Measurements from ENCODE around the gene DCUN1D3. TPM values are rescaled to one million over a fixed set of nuclear protein-coding genes. Genes with fewer than 3 reads are reported as not detected.

Gene DCUN1D3
- total RNA-seq, 2 donors from 2014 or later: 7.2 to 16.5 TPM

DNA sequence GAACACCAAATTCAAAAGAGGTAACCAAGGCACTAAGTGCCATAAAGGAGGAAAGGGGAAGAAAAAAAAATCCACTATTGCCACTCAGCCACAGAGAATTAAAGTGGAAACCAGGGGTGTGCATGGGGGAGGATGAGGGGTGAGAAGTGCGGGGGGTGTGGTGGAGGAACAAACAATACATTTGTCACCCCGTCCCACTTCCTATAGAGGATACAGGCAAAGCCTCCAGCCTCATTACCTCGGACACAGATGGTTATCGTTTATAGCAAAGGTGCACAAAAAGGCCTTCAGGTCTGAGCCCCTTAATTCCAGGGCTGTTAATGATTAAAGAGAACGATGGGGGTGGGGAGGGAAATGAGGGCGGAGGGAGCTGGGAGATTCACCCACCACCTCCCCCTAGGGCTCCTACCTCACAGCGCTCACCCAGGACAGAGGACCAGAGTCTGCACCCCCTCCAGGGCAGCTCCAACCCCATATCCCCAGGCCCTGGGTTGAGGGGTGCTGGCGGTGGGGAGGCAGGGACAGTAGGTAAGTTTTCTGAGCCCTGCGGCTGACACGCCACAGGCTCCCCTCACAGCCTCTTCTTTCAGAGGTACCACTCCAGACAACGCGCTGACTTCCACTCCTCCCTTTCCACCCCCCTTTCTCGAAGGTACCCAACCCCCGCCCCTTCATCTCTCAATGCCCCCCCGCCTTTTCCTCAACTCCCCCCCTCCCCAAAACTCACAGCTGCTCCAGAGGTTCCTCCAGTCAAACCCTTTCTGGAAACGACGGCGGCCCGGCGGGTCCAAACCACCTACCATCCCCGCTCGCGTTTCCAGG lies 470 bp downstream of the DCUN1D3 start:
- intact Hi-C loops (cut with DNase I): loop anchor here (5.0 kb wide), 1 partner anchor 47 kb away; no protein-coding TSS in a partner anchor
- H3K27ac ChIP-seq: peak overlapping the region; percentile 97
- H3K36me3 ChIP-seq: no peaks in the 10 kb centered on the region
- no peaks in the 10 kb centered on the region for H3K27me3 ChIP-seq (replicated peaks; ENCODE audit: insufficient read depth)
- no peaks in the 10 kb centered on the region for H3K9me3 ChIP-seq
- TF ChIP-seq POLR2AphosphoS5 (IDR thresholded peaks at IDR 0.05) (no peak), POLR2A (IDR thresholded peaks at IDR 0.05) (no peak)
- TF ChIP-seq, protein P1, sequence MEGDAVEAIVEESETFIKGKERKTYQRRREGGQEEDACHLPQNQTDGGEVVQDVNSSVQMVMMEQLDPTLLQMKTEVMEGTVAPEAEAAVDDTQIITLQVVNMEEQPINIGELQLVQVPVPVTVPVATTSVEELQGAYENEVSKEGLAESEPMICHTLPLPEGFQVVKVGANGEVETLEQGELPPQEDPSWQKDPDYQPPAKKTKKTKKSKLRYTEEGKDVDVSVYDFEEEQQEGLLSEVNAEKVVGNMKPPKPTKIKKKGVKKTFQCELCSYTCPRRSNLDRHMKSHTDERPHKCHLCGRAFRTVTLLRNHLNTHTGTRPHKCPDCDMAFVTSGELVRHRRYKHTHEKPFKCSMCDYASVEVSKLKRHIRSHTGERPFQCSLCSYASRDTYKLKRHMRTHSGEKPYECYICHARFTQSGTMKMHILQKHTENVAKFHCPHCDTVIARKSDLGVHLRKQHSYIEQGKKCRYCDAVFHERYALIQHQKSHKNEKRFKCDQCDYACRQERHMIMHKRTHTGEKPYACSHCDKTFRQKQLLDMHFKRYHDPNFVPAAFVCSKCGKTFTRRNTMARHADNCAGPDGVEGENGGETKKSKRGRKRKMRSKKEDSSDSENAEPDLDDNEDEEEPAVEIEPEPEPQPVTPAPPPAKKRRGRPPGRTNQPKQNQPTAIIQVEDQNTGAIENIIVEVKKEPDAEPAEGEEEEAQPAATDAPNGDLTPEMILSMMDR (IDR thresholded peaks at IDR 0.05): no peak
- no peaks in the 10 kb centered on the region for H3K4me1 ChIP-seq (replicated peaks)
- H3K4me3 ChIP-seq: peak overlapping the region; percentile 57 to 73
- under 1% methylated on average over 22 of the region's 23 CpGs for WGBS
- DNase-seq (ENCODE audit: low spot score): no peak

DNA sequence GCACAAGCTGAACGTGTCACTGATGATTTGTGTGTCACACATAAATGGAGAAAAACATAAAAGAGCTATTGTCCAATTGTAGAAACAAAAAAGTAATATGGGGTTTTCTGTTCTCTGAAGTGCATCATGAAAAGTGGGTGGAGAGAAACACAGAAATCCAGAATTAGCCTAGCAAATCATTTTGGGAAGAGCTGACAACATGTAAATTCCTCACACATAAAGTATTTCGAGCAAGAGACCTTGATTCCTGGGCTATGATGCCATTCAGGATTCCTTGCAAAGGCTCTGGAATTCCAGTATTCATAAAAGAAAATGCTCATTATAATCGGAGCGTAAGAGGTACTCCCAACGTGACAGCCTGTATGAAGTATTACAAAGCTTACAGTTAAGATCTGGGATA lies 1.1 kb downstream of the DCUN1D3 start:
- Histone ChIP-seq H3K36me3 (no peaks in the 10 kb centered on the region), H3K27ac (peak overlapping the region; percentile 97), H3K27me3 (replicated peaks; ENCODE audit: insufficient read depth) (no peaks in the 10 kb centered on the region), H3K9me3 (no peaks in the 10 kb centered on the region), H3K4me1 (replicated peaks) (no peaks in the 10 kb centered on the region), H3K4me3 (peak overlapping the region in 1 of 2 donors; percentile 57)
- intact Hi-C loops (cut with DNase I): no loop called here
- no peak for DNase-seq (ENCODE audit: low spot score)
- TF ChIP-seq POLR2A (IDR thresholded peaks at IDR 0.05): no peak
- no peak for TF ChIP-seq POLR2AphosphoS5 (IDR thresholded peaks at IDR 0.05)
- TF ChIP-seq, protein P1 (IDR thresholded peaks at IDR 0.05): no peak
- WGBS: 7% methylated on average over 5 of the region's 5 CpGs

DNA sequence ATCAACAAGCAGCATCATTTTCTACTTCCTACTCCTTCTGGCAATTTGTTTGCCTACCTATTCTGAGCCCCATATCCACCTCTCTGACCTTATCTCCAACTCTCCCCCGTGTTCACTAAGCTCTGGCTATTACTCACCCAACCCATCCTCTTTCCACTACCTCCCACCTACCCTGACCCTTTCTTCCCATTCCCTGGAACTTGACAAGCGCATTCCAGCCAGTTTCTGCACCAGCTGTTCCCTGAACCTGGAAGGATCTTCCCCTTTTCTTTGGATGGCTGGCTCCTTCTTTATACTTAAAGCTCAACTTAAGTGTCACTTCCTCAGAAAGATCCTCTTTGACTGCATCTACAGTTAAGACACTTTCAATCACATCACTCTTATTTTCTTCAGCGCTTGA lies 2.2 kb downstream of the DCUN1D3 start:
- Histone ChIP-seq H3K4me1 (replicated peaks) (no peaks in the 10 kb centered on the region), H3K27me3 (replicated peaks; ENCODE audit: insufficient read depth) (no peaks in the 10 kb centered on the region), H3K27ac (no peak overlapping the region), H3K9me3 (no peaks in the 10 kb centered on the region), H3K36me3 (no peaks in the 10 kb centered on the region), H3K4me3 (no peak overlapping the region)
- intact Hi-C loops (cut with DNase I): no loop called here
- DNase-seq (ENCODE audit: low spot score): no peak
- TF ChIP-seq, protein P1 (IDR thresholded peaks at IDR 0.05): no peak
- no peak for TF ChIP-seq POLR2AphosphoS5 (IDR thresholded peaks at IDR 0.05)
- TF ChIP-seq POLR2A (IDR thresholded peaks at IDR 0.05): no peak
- WGBS: 67% methylated on average over 3 of the region's 3 CpGs

DNA sequence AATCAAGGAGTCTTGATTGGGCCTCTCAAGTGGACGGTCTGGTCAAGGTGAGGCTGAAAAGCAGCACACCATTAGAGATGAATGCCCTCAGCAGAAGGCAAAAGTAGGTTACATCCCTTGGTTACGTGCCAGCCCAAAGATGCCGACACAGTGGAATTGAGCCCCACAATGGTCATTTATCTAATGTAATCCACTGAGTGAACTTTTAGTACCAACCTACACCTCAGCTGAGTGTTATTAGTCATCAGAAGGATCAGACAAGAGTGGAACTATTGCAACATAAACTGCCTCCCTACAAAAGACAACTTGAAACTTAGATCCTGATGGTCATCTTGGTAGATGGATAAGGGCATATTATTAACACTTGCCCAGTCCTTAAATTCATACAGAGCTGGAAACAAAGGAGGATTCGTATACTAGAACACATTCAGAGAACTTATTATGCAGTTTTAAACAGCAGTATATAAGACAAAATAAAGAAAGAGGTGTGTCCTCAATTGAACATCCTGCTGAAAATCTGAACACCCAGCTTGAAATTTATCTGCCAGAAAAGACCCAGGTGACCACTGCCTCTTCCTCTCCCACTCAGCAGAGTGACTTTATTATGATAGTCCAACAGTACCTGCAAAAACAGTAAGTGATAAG lies 2.8 kb downstream of the DCUN1D3 start:
- TF ChIP-seq POLR2A (IDR thresholded peaks at IDR 0.05) (no peak), POLR2AphosphoS5 (IDR thresholded peaks at IDR 0.05) (no peak)
- TF ChIP-seq, protein P1 (IDR thresholded peaks at IDR 0.05): no peak
- Histone ChIP-seq H3K4me3 (no peak overlapping the region), H3K27me3 (replicated peaks; ENCODE audit: insufficient read depth) (no peaks in the 10 kb centered on the region), H3K36me3 (no peaks in the 10 kb centered on the region), H3K4me1 (replicated peaks) (no peaks in the 10 kb centered on the region), H3K27ac (no peak overlapping the region), H3K9me3 (no peaks in the 10 kb centered on the region)
- no peak for DNase-seq (ENCODE audit: low spot score)
- WGBS: 84% methylated on average over 4 of the region's 4 CpGs
- intact Hi-C loops (cut with DNase I): no loop called here
